Activated CD4-positive, CD25-positive, alpha-beta regulatory T cell (primary cell): ENCODE measurements around the gene SREBF1.

ENCODE experiments used
- DNase-seq, 4 experiments: peaks; one replicate each; lab custom pipeline; 2025; lab: John Stamatoyannopoulos, UW

SREBF1 gene

DNA sequence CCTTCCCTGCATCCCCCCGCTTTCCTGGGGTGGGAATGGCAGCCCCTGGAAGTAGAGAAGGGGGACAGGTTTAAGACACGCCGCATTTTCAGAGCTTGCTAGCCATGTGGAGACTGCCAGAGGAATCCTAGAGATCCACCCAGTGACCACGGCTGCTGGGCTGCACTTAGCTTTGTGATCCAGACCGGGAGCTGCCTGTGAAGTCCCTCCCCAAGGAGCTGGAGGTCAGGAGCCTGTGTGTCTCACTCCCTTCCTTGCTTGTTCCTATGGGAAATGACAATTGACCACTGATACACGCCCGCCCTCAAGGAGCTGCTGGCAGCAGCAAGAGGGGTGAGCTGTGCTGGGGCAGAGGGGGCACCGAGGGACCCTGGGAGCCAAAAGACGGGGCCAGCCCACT lies 73.7 kb downstream of the SREBF1 start:
- no peak for DNase-seq

DNA sequence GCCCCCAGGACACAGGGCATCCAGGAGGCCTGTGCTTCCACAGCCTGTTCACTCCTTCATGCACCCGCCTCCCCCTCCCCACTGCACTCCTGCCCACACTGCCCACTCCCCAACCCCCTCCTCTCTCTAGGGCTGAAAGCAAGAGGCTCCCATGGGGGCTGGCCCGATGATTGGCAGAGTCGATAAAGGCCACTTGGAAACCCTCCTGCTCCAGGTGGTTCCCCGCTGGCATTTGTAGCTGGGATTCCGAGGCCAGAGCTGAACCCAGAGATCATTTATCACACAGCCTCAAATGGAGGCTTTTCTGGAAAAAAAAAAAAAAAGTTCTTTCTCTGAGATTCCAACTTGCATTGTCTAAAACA lies 74.1 kb downstream of the SREBF1 start:
- DNase-seq = no peak
